ENCODE measurements around the gene RASSF10. TPM values are rescaled to one million over a fixed set of nuclear protein-coding genes. Genes with fewer than 3 reads are reported as not detected.

The RASSF10 gene
- total RNA-seq, 1 donor from 2014 or later: not detected

GRCh38 chr11:13053255-13053917, 44.3 kb downstream of the RASSF10 start:
- H3K9me3 Mint-ChIP-seq (ENCODE audit: unreplicated experiment): no peaks in the 10 kb centered on the region
- DNase-seq: no peak
- no peaks in the 10 kb centered on the region for H3K36me3 Mint-ChIP-seq (ENCODE audit: unreplicated experiment)
- H3K27me3 Mint-ChIP-seq (ENCODE audit: unreplicated experiment): peaks cover 2% of the 10 kb centered on the region
- no peak overlapping the region for H3K4me3 Mint-ChIP-seq (ENCODE audit: unreplicated experiment)
- TF ChIP-seq CTCF (IDR thresholded peaks at IDR 0.05; ENCODE audit: partially characterized antibody, unreplicated experiment): no peak
- no peaks in the 10 kb centered on the region for H3K4me1 Mint-ChIP-seq (ENCODE audit: low read depth, unreplicated experiment)
- no peak overlapping the region for H3K27ac Mint-ChIP-seq (ENCODE audit: unreplicated experiment)

- H3K27me3 Mint-ChIP-seq (ENCODE audit: unreplicated experiment): peaks cover 2% of the 10 kb centered on the region
- H3K4me1 Mint-ChIP-seq (ENCODE audit: low read depth, unreplicated experiment): no peaks in the 10 kb centered on the region
- no peaks in the 10 kb centered on the region for H3K9me3 Mint-ChIP-seq (ENCODE audit: unreplicated experiment)
- no peak for DNase-seq
- H3K4me3 Mint-ChIP-seq (ENCODE audit: unreplicated experiment): no peak overlapping the region
- TF ChIP-seq CTCF (IDR thresholded peaks at IDR 0.05; ENCODE audit: partially characterized antibody, unreplicated experiment): no peak
- H3K36me3 Mint-ChIP-seq (ENCODE audit: unreplicated experiment): no peaks in the 10 kb centered on the region
- H3K27ac Mint-ChIP-seq (ENCODE audit: unreplicated experiment): no peak overlapping the region
These were observed 45.2 kb downstream of the RASSF10 start for GRCh38 chr11:13054278-13054677.

- no peak for DNase-seq
- H3K4me1 Mint-ChIP-seq (ENCODE audit: low read depth, unreplicated experiment): no peaks in the 10 kb centered on the region
- TF ChIP-seq CTCF (IDR thresholded peaks at IDR 0.05; ENCODE audit: partially characterized antibody, unreplicated experiment): no peak
- no peaks in the 10 kb centered on the region for H3K27me3 Mint-ChIP-seq (ENCODE audit: unreplicated experiment)
- H3K9me3 Mint-ChIP-seq (ENCODE audit: unreplicated experiment): no peaks in the 10 kb centered on the region
- no peak overlapping the region for H3K4me3 Mint-ChIP-seq (ENCODE audit: unreplicated experiment)
- H3K36me3 Mint-ChIP-seq (ENCODE audit: unreplicated experiment): no peaks in the 10 kb centered on the region
- no peak overlapping the region for H3K27ac Mint-ChIP-seq (ENCODE audit: unreplicated experiment)
These were observed 46.1 kb downstream of the RASSF10 start for GRCh38 chr11:13055200-13055599.

- no peak overlapping the region for H3K4me3 Mint-ChIP-seq (ENCODE audit: unreplicated experiment)
- H3K36me3 Mint-ChIP-seq (ENCODE audit: unreplicated experiment): no peaks in the 10 kb centered on the region
- no peak for DNase-seq
These were observed 52.3 kb downstream of the RASSF10 start for GRCh38 chr11:13061294-13061990.

More at GRCh38 chr11:13061294-13061990, 52.3 kb downstream of the RASSF10 start:
- no peak for TF ChIP-seq CTCF (IDR thresholded peaks at IDR 0.05; ENCODE audit: partially characterized antibody, unreplicated experiment)
- no peak overlapping the region for H3K27ac Mint-ChIP-seq (ENCODE audit: unreplicated experiment)
- peaks cover 3% of the 10 kb centered on the region for H3K9me3 Mint-ChIP-seq (ENCODE audit: unreplicated experiment)
- no peaks in the 10 kb centered on the region for H3K27me3 Mint-ChIP-seq (ENCODE audit: unreplicated experiment)
- peaks cover 4% of the 10 kb centered on the region for H3K4me1 Mint-ChIP-seq (ENCODE audit: low read depth, unreplicated experiment)

Measured in glutamatergic neuron (in vitro differentiated cells).